Measurements from ENCODE around the gene OR51I1.

The OR51I1 gene

DNA sequence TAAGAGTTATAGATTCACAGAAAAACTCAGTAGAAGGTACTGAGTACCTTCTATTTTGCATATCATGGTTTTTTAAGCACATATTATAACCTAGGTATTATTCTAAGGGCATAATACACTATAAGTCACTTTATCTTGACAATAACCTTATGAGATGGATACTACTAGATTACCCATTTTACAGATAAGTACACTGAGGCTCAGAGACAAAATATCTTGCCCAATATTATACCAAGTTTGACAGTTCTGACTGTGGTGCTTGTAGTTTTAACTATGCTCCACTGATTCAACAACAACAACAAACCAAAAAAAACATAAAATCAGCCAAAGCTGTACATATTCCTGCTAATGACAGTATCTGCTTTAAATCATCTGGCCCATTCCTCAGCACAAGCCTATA is 47.2 kb downstream of the OR51I1 start:
- in situ Hi-C loops (cut with HindIII; ENCODE audit: low sequenced_read_pairs) = no loop called here
- no peak overlapping the region for H3K4me3 ChIP-seq (ENCODE audit: low read depth, low read length)
- TF ChIP-seq, protein P1, sequence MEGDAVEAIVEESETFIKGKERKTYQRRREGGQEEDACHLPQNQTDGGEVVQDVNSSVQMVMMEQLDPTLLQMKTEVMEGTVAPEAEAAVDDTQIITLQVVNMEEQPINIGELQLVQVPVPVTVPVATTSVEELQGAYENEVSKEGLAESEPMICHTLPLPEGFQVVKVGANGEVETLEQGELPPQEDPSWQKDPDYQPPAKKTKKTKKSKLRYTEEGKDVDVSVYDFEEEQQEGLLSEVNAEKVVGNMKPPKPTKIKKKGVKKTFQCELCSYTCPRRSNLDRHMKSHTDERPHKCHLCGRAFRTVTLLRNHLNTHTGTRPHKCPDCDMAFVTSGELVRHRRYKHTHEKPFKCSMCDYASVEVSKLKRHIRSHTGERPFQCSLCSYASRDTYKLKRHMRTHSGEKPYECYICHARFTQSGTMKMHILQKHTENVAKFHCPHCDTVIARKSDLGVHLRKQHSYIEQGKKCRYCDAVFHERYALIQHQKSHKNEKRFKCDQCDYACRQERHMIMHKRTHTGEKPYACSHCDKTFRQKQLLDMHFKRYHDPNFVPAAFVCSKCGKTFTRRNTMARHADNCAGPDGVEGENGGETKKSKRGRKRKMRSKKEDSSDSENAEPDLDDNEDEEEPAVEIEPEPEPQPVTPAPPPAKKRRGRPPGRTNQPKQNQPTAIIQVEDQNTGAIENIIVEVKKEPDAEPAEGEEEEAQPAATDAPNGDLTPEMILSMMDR (IDR thresholded peaks at IDR 0.05; ENCODE audit: low read depth, low read length, missing control alignments) = no peak
- no peak for DNase-seq (ENCODE audit: low read depth)

Data from astrocyte of the cerebellum (primary cell).